K562 (cell line): ENCODE data around the gene EIF5. TPM values are rescaled to one million over a fixed set of nuclear protein-coding genes. Genes with fewer than 3 reads are reported as not detected.

Source experiments
- CHCHD3 ChIP-seq: fragments of 250-450 bp; sonication (Bioruptor Pico); IDR thresholded peaks from 2 replicates; pipeline ENCODE4 v2.1.2; 2022; ENCODE audit warnings: mild to moderate bottlenecking
- FOSL1 ChIP-seq: fragments of 200-800 bp; sonication (Bioruptor generic); conservative IDR thresholded peaks from 2 replicates; pipeline ENCODE4 v1.6.1; 2016; ENCODE audit warnings: missing genetic modification characterization, missing compliant biosample characterization
- FOXM1 ChIP-seq, 2 experiments: fragments of 450-650 bp in 1 of 2; sonication (generic) in 1 of 2; formaldehyde crosslinking in 1 of 2; IDR thresholded peaks; 2 replicates each; pipeline versions ENCODE4 v1.6.1 to v1.9.0; 2017 to 2022; ENCODE audit warnings: low read depth in 2 of 2, mild to moderate bottlenecking in 2 of 2, missing genetic modification reagents in 1 of 2, moderate library complexity in 1 of 2
- MAFG ChIP-seq: fragments of 450-650 bp; conservative IDR thresholded peaks from 2 replicates; pipeline ENCODE4 v1.6.1; 2016; ENCODE audit warnings: missing genetic modification characterization, missing compliant biosample characterization
- NFXL1 ChIP-seq: fragments of 450-650 bp; formaldehyde crosslinking; IDR thresholded peaks from 2 replicates; pipeline ENCODE4 v1.4.0; 2021; ENCODE audit warnings: mild to moderate bottlenecking
- PPARD ChIP-seq: fragments of 250-450 bp; sonication (Bioruptor Pico); IDR thresholded peaks from 2 replicates; pipeline ENCODE4 v1.8.0; 2022; ENCODE audit warnings: inconsistent platforms, mild to moderate bottlenecking, moderate library complexity
- RBM25 ChIP-seq: fragments of 200-400 bp; formaldehyde crosslinking; IDR thresholded peaks from 2 replicates; pipeline ENCODE4 v1.6.1; 2018; ENCODE audit warnings: low read length, low read depth, moderate library complexity; ENCODE audit not compliant: severe bottlenecking
- RFX1 ChIP-seq: fragments of 450-650 bp; IDR thresholded peaks from 2 replicates; pipeline ENCODE4 v1.6.1; 2016; ENCODE audit warnings: mild to moderate bottlenecking, moderate library complexity
- U2AF2 ChIP-seq: fragments of 200-400 bp; formaldehyde crosslinking; optimal IDR thresholded peaks from 2 replicates; pipeline ENCODE3; 2017; ENCODE audit warnings: low read depth, mild to moderate bottlenecking, low read length
- XRCC5 ChIP-seq: fragments of 200-400 bp; formaldehyde crosslinking; IDR thresholded peaks from 2 replicates; pipeline ENCODE4 v1.6.1; 2017; ENCODE audit warnings: low read depth, mild to moderate bottlenecking, low read length
- ZNF408 ChIP-seq: fragments of 250-450 bp; sonication (Bioruptor Pico); IDR thresholded peaks from 2 replicates; pipeline ENCODE4 v1.4.0; 2020; ENCODE audit warnings: low read depth, mild to moderate bottlenecking, moderate library complexity
- polyA plus RNA-seq, 8 experiments: library from polyadenylated mRNA; depleted of rRNA in 4 of 8; stranded (reverse) in 5 of 8; unstranded in 3 of 8; fragments of >200 nt; fragmentation: Nextera tagmentation in 2 of 8; fragmentation: Illumina TruSeq in 1 of 8; extraction: Ambion mirVana in 2 of 8; extraction: Trizol in 1 of 8; gene quantifications; 2 replicates each; pipeline versions ENCODE4 v1.2.1 to v1.2.3, GENCODE V29; 2011 to 2014; ENCODE audit warnings: inconsistent platforms in 1 of 8, missing spikeins in 1 of 8
- total RNA-seq, 7 experiments: library from RNA; depleted of rRNA in 6 of 7; stranded (reverse); fragments of >200 nt in 6 of 7; fragmentation: Illumina TruSeq in 2 of 7; extraction: Trizol in 2 of 7; gene quantifications; 2 replicates each; pipeline versions ENCODE4 v1.2.1 to v1.2.3, GENCODE V29; 2011 to 2021; ENCODE audit warnings: low replicate concordance in 1 of 7
- TF ChIP-seq, protein P1 (sequence below), 3 experiments: fragments of 200-800 bp in 1 of 3; fragments of 250-450 bp in 1 of 3; fragments of 450-650 bp in 1 of 3; sonication (Bioruptor Pico) in 1 of 3; sonication (Bioruptor generic) in 1 of 3; formaldehyde crosslinking in 1 of 3; IDR thresholded peaks; 2 replicates each; pipeline versions ENCODE4 v1.6.1 to v1.8.0; 2016 to 2022; ENCODE audit warnings: mild to moderate bottlenecking in 2 of 3, missing genetic modification characterization in 2 of 3, missing compliant biosample characterization in 1 of 3, moderate library complexity in 1 of 3
- TF ChIP-seq, protein P2 (sequence below): fragments of 250-450 bp; sonication (Bioruptor Pico); IDR thresholded peaks from 2 replicates; pipeline ENCODE4 v1.8.0; 2021; ENCODE audit warnings: mild to moderate bottlenecking, moderate library complexity
- TF ChIP-seq, protein P3 (sequence below): fragments of 250-450 bp; sonication (Bioruptor Pico); IDR thresholded peaks from 2 replicates; pipeline ENCODE4 v1.9.0; 2021; ENCODE audit warnings: mild to moderate bottlenecking, inconsistent platforms
- TF ChIP-seq, protein P4 (sequence below): fragments of 250-450 bp; sonication (Bioruptor Pico); IDR thresholded peaks from 2 replicates; pipeline ENCODE4 v1.5.0; 2020; ENCODE audit warnings: mild to moderate bottlenecking

Gene EIF5
- total and polyA plus RNA-seq, 9 of the 15 experiments (the other 6 are each of a cell fraction or from before 2014, with no cell fraction given) = 92.7 to 442 (median 190) TPM

DNA sequence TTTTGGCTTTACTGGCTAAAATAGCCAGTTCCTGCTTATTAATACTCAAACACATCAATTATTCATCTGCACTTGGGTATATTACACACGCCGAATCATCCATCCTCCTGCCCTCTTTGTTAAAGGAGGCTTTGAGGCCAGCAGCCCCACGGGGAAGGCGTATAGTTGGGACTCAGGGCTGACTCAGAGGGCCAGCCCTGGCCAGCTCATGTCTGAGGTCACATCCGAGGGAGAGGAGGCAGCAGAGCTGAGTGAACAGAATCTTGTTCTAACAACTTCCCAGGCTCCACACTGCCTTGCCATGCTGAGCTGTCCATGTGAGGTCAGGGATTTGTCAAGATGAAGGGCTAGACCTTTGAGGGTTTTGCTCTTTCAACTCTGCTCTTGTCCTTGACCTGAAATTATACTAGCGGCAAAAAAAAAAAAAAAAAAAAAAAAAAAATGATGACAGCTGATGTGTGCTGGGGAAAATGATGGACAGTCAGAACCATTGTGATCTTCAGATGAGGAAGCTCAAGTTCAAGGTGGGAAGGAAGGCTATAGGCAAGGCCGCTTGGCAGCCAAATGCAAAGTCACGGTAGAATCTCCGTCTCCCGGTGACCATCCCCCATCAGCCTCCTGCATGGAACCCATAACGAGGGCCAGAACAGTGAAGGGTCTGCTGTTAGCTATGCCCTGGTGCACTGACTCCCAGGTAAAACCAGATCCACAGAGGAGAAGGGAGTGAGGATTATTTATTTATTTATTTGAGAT, 38.7 kb downstream of the EIF5 start (continued):
- TF ChIP-seq, protein P1, sequence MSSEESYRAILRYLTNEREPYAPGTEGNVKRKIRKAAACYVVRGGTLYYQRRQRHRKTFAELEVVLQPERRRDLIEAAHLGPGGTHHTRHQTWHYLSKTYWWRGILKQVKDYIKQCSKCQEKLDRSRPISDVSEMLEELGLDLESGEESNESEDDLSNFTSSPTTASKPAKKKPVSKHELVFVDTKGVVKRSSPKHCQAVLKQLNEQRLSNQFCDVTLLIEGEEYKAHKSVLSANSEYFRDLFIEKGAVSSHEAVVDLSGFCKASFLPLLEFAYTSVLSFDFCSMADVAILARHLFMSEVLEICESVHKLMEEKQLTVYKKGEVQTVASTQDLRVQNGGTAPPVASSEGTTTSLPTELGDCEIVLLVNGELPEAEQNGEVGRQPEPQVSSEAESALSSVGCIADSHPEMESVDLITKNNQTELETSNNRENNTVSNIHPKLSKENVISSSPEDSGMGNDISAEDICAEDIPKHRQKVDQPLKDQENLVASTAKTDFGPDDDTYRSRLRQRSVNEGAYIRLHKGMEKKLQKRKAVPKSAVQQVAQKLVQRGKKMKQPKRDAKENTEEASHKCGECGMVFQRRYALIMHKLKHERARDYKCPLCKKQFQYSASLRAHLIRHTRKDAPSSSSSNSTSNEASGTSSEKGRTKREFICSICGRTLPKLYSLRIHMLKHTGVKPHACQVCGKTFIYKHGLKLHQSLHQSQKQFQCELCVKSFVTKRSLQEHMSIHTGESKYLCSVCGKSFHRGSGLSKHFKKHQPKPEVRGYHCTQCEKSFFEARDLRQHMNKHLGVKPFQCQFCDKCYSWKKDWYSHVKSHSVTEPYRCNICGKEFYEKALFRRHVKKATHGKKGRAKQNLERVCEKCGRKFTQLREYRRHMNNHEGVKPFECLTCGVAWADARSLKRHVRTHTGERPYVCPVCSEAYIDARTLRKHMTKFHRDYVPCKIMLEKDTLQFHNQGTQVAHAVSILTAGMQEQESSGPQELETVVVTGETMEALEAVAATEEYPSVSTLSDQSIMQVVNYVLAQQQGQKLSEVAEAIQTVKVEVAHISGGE (CRISPR knock-in tag; IDR thresholded peaks at IDR 0.05) = peak in 1 of 3 experiments; percentile 40; a peak in 1 of 6 replicates
- TF ChIP-seq MAFG (peak; percentile 55), ZNF408 (no peak), U2AF2 (no peak), NFXL1 (CRISPR knock-in tag) (no peak), RBM25 (no peak), FOXM1 (IDR thresholded peaks at IDR 0.05; ENCODE audit: low read depth) (no peak), FOXM1 (CRISPR knock-in tag; IDR thresholded peaks at IDR 0.05; ENCODE audit: low read depth) (no peak), FOSL1 (tag) (peak; percentile 80), XRCC5 (no peak), CHCHD3 (no peak), PPARD (no peak), RFX1 (peak; percentile 20; the same call in 1 of the 2 replicates)
- TF ChIP-seq, protein P2, sequence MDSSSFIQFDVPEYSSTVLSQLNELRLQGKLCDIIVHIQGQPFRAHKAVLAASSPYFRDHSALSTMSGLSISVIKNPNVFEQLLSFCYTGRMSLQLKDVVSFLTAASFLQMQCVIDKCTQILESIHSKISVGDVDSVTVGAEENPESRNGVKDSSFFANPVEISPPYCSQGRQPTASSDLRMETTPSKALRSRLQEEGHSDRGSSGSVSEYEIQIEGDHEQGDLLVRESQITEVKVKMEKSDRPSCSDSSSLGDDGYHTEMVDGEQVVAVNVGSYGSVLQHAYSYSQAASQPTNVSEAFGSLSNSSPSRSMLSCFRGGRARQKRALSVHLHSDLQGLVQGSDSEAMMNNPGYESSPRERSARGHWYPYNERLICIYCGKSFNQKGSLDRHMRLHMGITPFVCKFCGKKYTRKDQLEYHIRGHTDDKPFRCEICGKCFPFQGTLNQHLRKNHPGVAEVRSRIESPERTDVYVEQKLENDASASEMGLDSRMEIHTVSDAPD (CRISPR knock-in tag) = no peak
- TF ChIP-seq, protein P3, sequence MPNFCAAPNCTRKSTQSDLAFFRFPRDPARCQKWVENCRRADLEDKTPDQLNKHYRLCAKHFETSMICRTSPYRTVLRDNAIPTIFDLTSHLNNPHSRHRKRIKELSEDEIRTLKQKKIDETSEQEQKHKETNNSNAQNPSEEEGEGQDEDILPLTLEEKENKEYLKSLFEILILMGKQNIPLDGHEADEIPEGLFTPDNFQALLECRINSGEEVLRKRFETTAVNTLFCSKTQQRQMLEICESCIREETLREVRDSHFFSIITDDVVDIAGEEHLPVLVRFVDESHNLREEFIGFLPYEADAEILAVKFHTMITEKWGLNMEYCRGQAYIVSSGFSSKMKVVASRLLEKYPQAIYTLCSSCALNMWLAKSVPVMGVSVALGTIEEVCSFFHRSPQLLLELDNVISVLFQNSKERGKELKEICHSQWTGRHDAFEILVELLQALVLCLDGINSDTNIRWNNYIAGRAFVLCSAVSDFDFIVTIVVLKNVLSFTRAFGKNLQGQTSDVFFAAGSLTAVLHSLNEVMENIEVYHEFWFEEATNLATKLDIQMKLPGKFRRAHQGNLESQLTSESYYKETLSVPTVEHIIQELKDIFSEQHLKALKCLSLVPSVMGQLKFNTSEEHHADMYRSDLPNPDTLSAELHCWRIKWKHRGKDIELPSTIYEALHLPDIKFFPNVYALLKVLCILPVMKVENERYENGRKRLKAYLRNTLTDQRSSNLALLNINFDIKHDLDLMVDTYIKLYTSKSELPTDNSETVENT (CRISPR knock-in tag) = no peak
- TF ChIP-seq, protein P4, sequence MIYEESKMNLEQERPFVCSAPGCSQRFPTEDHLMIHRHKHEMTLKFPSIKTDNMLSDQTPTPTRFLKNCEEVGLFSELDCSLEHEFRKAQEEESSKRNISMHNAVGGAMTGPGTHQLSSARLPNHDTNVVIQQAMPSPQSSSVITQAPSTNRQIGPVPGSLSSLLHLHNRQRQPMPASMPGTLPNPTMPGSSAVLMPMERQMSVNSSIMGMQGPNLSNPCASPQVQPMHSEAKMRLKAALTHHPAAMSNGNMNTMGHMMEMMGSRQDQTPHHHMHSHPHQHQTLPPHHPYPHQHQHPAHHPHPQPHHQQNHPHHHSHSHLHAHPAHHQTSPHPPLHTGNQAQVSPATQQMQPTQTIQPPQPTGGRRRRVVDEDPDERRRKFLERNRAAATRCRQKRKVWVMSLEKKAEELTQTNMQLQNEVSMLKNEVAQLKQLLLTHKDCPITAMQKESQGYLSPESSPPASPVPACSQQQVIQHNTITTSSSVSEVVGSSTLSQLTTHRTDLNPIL (CRISPR knock-in tag) = no peak
